ENCODE measurements around the gene MUC22.

DNA sequence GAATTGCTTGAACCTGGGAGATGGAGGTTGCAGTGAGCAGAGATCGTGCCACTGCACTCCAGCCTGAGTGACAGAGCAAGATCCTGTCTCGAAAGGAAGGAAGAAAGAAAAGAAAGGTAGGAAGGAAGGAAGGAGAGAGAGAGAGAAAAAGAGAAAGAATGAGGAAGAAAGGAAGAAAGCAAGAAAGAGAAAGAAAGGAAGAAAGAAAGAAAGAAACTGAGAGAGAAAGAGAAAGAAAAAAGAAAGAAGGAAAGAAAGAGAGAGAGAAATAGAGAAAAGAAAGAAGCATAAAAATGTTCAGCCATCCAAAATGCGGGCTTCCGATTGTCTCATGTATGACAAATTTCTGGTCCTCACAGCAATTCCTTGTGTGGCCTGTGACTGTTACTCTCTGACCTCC, 22.8 kb downstream of the MUC22 start:
- TF ChIP-seq, protein P1, sequence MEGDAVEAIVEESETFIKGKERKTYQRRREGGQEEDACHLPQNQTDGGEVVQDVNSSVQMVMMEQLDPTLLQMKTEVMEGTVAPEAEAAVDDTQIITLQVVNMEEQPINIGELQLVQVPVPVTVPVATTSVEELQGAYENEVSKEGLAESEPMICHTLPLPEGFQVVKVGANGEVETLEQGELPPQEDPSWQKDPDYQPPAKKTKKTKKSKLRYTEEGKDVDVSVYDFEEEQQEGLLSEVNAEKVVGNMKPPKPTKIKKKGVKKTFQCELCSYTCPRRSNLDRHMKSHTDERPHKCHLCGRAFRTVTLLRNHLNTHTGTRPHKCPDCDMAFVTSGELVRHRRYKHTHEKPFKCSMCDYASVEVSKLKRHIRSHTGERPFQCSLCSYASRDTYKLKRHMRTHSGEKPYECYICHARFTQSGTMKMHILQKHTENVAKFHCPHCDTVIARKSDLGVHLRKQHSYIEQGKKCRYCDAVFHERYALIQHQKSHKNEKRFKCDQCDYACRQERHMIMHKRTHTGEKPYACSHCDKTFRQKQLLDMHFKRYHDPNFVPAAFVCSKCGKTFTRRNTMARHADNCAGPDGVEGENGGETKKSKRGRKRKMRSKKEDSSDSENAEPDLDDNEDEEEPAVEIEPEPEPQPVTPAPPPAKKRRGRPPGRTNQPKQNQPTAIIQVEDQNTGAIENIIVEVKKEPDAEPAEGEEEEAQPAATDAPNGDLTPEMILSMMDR (conservative IDR thresholded peaks at IDR 0.05 in 1 of 2, IDR thresholded peaks at IDR 0.05 in 1 of 2; ENCODE audit: extremely low read depth in 1 of 2, insufficient read depth in 1 of 2, low read depth in 1 of 2, low read length in 2 of 2), result no peak
- TF ChIP-seq EZH2 (IDR thresholded peaks at IDR 0.05; ENCODE audit: borderline replicate concordance, low read length), result no peak

Measured in mammary epithelial cell (primary cell).